Lung (tissue), 12 donors: ENCODE measurements around the gene FAM13C. TPM values are rescaled to one million over a fixed set of nuclear protein-coding genes. Genes with fewer than 3 reads are reported as not detected.
"Not testable (repeated sequence)": the region's sequence is repeated elsewhere in the genome, so short reads cannot be mapped to it uniquely, and the experiment has no call there.

Experiments used
- ATAC-seq: fragments of 200-7000 bp; cut with Tn5 transposase; one replicate; pipeline ENCODE4 v1.9.1; 2020; ENCODE audit warnings: moderate number of reproducible peaks; ENCODE audit not compliant: insufficient read depth, low FRiP score
- DNase-seq, 3 donors: peaks; one replicate each; pipeline ENCODE4 v3.0.0-alpha.2; 2013 to 2017
- H3K27ac ChIP-seq, 2 donors: one replicate each; pipeline ENCODE4 v1.5.1; 2013; ENCODE audit warnings: mild to moderate bottlenecking in 2 of 2, moderate library complexity in 2 of 2, control low read depth in 1 of 2, inconsistent platforms in 1 of 2, low read depth in 1 of 2, low read length in 1 of 2
- H3K27me3 ChIP-seq, 3 donors: one replicate each; pipeline ENCODE4 v1.5.1; 2013; ENCODE audit warnings: low read length in 2 of 3; ENCODE audit not compliant: control insufficient read depth in 3 of 3, insufficient read depth in 3 of 3
- H3K36me3 ChIP-seq, 4 donors: one replicate each; pipeline ENCODE4 v1.5.1; 2013; ENCODE audit warnings: low read length in 4 of 4, mild to moderate bottlenecking in 1 of 4, moderate library complexity in 1 of 4; ENCODE audit not compliant: control insufficient read depth in 4 of 4, insufficient read depth in 4 of 4
- H3K4me1 ChIP-seq, 5 donors: one replicate each; pipeline ENCODE4 v1.5.1; 2013; ENCODE audit warnings: low read length in 5 of 5, mild to moderate bottlenecking in 2 of 5, moderate library complexity in 1 of 5; ENCODE audit not compliant: control insufficient read depth in 5 of 5, insufficient read depth in 5 of 5
- H3K4me3 ChIP-seq: one replicate; pipeline ENCODE4 v1.5.1; 2013; ENCODE audit warnings: mild to moderate bottlenecking, control low read depth, moderate library complexity
- H3K9ac ChIP-seq, 2 donors: one replicate each; pipeline ENCODE4 v1.5.1; 2013; ENCODE audit warnings: low read length in 2 of 2, control low read depth in 1 of 2; ENCODE audit not compliant: insufficient read depth in 1 of 2
- H3K9me3 ChIP-seq, 4 donors: one replicate each; pipeline ENCODE4 v1.5.1; 2013; ENCODE audit warnings: low read length in 3 of 4, mild to moderate bottlenecking in 1 of 4, moderate library complexity in 1 of 4; ENCODE audit not compliant: control insufficient read depth in 4 of 4, insufficient read depth in 3 of 4
- CTCF ChIP-seq: IDR thresholded peaks from 2 replicates; pipeline ENCODE4 v1.5.1; 2012; ENCODE audit warnings: mild to moderate bottlenecking; ENCODE audit errors: control extremely low read depth, extremely low read depth
- WGBS, 2 donors: extraction: QIAGEN DNeasy Blood & Tissue Kit; methylation state at CpG; one replicate each; pipeline ENCODE4 v1.1.7; 2013; 5-methylcytosine and 5-hydroxymethylcytosine counted together
- polyA plus RNA-seq, 2 donors: library from polyadenylated mRNA; stranded (reverse); fragments of 200-250 nt; gene quantifications; one replicate each; pipeline ENCODE4 v1.2.1, GENCODE V29; 2013
- total RNA-seq, 2 donors: library from RNA; depleted of rRNA in 1 of 2; stranded (reverse); fragments of >200 nt in 1 of 2; gene quantifications; one replicate each; pipeline ENCODE4 v1.2.1, GENCODE V29; 2014 to 2021
- donor health status: control.
- donor health status: control.
- donor health status: Bipolar disorder and iron deficiency.
- donor health status: healthy.
- donor health status: DM: yes; HTN: yes; CAD: no.

Gene FAM13C
- total and polyA plus RNA-seq, 4 donors, result 1.2 to 59.0 (median 6.2) TPM

- WGBS, 2 donors, result 94 to 95% methylated on average over 4 of the region's 4 CpGs
- H3K27ac ChIP-seq, result no peak overlapping the region
- DNase-seq (no peak), ATAC-seq (no peak)
- no peak overlapping the region for H3K4me3 ChIP-seq
- H3K36me3 ChIP-seq, result no peaks in the 10 kb centered on the region
- H3K9ac ChIP-seq, result no peak overlapping the region
- H3K4me1 ChIP-seq, result no peaks in the 10 kb centered on the region
- no peaks in the 10 kb centered on the region for H3K27me3 ChIP-seq
- TF ChIP-seq CTCF, result no peak
- no peaks in the 10 kb centered on the region for H3K9me3 ChIP-seq
Observed at GRCh38 chr10:59229441-59229840, 132.9 kb downstream of the FAM13C start.

- Histone ChIP-seq H3K4me1 (no peaks in the 10 kb centered on the region), H3K27me3 (no peaks in the 10 kb centered on the region), H3K36me3 (no peaks in the 10 kb centered on the region), H3K9ac (no peak overlapping the region), H3K27ac (no peak overlapping the region), H3K4me3 (no peak overlapping the region), H3K9me3 (no peaks in the 10 kb centered on the region)
- 91% methylated on average over 3 of the region's 3 CpGs for WGBS, 2 donors
- no peak for DNase-seq
- no peak for TF ChIP-seq CTCF
- ATAC-seq, result no peak
Observed at GRCh38 chr10:59227136-59227673, 135.1 kb downstream of the FAM13C start.

GRCh38 chr10:59225211-59225610, 137.1 kb downstream of the FAM13C start:
- TF ChIP-seq CTCF, result no peak
- H3K27ac ChIP-seq, result no peak overlapping the region
- H3K36me3 ChIP-seq, result no peaks in the 10 kb centered on the region
- H3K4me3 ChIP-seq, result no peak overlapping the region
- DNase-seq (no peak), ATAC-seq (no peak)
- no peak overlapping the region for H3K9ac ChIP-seq
- H3K9me3 ChIP-seq, result no peaks in the 10 kb centered on the region
- H3K27me3 ChIP-seq, result no peaks in the 10 kb centered on the region
- H3K4me1 ChIP-seq, result no peaks in the 10 kb centered on the region

GRCh38 chr10:59223597-59223996, 138.8 kb downstream of the FAM13C start:
- H3K9ac ChIP-seq, DNase-seq, H3K4me3 ChIP-seq, ATAC-seq, H3K36me3 ChIP-seq, H3K27me3 ChIP-seq, H3K9me3 ChIP-seq, H3K27ac ChIP-seq, H3K4me1 ChIP-seq: not testable (repeated sequence)
- 93 to 95% methylated on average over 2 of the region's 2 CpGs for WGBS, 2 donors
